GM12872 (cell line): ENCODE data around the gene C5orf34.

Experiments
- TF ChIP-seq, protein P1 (sequence below): IDR thresholded peaks from 3 replicates; pipeline ENCODE4 v1.5.1; 2011; ENCODE audit warnings: low read depth, mild to moderate bottlenecking, low read length, moderate library complexity; ENCODE audit not compliant: insufficient read depth

Gene C5orf34

DNA sequence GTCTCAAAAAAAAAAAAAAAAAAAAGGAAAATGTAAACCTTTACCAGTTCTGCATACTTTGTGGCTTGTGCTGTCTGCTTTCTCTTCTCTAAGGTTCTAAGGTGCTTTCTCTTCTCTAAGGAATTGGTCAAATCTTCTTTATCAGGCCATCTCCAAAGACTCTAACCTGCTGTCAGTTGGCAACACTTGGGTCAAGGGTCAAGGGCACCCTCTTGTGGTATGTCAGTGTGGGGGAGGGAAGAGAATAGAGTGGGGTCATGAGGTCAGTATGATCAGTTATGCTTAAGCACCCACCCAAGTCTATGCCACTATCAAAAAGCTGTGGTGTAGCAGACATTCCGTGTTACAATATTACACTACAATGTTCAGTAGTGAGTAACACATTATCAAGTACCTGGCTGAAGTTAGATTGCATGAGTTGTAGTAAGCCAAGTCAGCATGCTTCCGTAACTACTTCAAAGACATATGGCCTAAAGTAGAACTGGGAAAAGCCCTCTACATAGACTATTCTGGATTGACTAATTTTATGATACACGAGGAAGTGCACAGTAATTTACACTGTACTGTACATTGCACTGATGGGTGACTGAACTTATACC is 77.8 kb downstream of the C5orf34 start:
- TF ChIP-seq, protein P1, sequence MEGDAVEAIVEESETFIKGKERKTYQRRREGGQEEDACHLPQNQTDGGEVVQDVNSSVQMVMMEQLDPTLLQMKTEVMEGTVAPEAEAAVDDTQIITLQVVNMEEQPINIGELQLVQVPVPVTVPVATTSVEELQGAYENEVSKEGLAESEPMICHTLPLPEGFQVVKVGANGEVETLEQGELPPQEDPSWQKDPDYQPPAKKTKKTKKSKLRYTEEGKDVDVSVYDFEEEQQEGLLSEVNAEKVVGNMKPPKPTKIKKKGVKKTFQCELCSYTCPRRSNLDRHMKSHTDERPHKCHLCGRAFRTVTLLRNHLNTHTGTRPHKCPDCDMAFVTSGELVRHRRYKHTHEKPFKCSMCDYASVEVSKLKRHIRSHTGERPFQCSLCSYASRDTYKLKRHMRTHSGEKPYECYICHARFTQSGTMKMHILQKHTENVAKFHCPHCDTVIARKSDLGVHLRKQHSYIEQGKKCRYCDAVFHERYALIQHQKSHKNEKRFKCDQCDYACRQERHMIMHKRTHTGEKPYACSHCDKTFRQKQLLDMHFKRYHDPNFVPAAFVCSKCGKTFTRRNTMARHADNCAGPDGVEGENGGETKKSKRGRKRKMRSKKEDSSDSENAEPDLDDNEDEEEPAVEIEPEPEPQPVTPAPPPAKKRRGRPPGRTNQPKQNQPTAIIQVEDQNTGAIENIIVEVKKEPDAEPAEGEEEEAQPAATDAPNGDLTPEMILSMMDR, result no peak
